Omental fat pad (tissue), 4 donors: Measurements from ENCODE around the gene KLHL29. TPM values are rescaled to one million over a fixed set of nuclear protein-coding genes. Genes with fewer than 3 reads are reported as not detected.
A peak's percentile ranks its signal among the peaks of the same experiment; 100 is the strongest.

Experiments used
- ATAC-seq: fragments of 150-250 bp; one replicate; pipeline ENCODE4 v1.9.1; 2016; ENCODE audit warnings: mild to moderate bottlenecking, moderate library complexity; ENCODE audit not compliant: low FRiP score
- DNase-seq: peaks from one replicate; pipeline ENCODE4 v3.0.0-alpha.2; 2019; ENCODE audit warnings: low spot score
- total RNA-seq, 4 donors: library from RNA; depleted of rRNA; stranded (reverse); fragments of >200 nt; gene quantifications; one replicate each; pipeline ENCODE4 v1.1.0, GENCODE V29; 2016
- TF ChIP-seq, protein P1 (sequence below), 3 donors: fragments of 450-650 bp; IDR thresholded peaks; one replicate each; pipeline ENCODE4 v1.5.1; 2016 to 2017; ENCODE audit warnings: antibody characterized with exemption in 3 of 3, mild to moderate bottlenecking in 3 of 3, moderate library complexity in 2 of 3

The KLHL29 gene
- total RNA-seq, 4 donors from 2014 or later = 4.0 to 19.5 (median 12.7) TPM

DNA sequence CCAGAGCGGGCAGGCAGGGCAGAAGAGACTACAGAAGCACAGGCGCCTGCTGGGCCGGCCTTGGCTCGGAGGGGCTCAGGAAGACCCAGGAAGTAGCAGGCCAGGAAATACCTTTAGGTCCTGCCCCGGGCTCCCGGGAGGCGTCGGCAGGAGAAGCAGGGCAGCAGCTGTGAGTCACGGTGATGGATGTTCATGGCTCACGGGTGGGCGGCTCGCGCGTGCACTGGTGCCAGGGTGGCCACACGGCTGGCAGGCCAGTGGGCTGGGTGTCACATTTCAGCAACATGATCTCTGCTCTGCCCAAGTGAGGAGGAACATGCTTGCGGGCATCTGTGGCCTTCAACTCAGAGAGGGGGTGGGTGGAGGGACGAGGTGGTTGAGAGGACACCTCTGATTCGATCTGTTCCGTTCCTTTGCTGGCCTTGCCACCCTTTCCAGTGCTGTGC, 139.3 kb downstream of the KLHL29 start:
- DNase-seq (peak; percentile 35), ATAC-seq (peak; percentile 82)
- TF ChIP-seq, protein P1, sequence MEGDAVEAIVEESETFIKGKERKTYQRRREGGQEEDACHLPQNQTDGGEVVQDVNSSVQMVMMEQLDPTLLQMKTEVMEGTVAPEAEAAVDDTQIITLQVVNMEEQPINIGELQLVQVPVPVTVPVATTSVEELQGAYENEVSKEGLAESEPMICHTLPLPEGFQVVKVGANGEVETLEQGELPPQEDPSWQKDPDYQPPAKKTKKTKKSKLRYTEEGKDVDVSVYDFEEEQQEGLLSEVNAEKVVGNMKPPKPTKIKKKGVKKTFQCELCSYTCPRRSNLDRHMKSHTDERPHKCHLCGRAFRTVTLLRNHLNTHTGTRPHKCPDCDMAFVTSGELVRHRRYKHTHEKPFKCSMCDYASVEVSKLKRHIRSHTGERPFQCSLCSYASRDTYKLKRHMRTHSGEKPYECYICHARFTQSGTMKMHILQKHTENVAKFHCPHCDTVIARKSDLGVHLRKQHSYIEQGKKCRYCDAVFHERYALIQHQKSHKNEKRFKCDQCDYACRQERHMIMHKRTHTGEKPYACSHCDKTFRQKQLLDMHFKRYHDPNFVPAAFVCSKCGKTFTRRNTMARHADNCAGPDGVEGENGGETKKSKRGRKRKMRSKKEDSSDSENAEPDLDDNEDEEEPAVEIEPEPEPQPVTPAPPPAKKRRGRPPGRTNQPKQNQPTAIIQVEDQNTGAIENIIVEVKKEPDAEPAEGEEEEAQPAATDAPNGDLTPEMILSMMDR (IDR thresholded peaks at IDR 0.05) = no peak

DNA sequence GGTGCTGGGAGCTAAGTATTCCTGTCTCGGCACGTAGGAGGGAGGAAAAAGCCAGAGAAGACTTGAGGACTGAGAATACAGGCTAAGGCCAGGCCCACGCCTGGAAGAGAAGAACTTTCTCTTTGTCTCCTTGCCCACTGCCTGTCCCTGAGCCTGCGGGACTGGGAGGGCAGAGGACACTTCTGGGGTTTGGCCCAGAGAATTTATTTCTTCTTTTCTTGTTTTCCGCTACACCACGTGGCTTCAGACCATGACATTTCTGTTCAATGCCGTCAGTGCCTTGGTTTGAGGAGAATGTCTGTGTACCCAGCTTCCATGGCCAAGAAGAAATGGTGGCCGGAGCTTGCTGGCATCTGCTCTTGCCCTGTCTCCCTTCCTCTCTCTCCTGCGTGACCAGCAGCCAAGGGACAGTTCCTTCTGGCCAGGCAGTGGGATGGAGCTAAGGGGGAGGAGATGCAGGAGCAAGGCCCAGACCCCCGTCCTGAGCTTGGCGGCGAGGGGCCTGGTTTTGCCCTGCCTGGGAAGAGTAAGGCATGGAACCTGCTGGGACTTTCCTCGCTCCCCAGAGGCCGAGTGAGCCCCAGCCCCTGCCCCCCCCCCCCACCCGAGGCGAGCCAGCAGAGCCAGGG, 140.3 kb downstream of the KLHL29 start:
- ATAC-seq = no peak
- no peak for DNase-seq
- TF ChIP-seq, protein P1 (IDR thresholded peaks at IDR 0.05) = no peak

DNA sequence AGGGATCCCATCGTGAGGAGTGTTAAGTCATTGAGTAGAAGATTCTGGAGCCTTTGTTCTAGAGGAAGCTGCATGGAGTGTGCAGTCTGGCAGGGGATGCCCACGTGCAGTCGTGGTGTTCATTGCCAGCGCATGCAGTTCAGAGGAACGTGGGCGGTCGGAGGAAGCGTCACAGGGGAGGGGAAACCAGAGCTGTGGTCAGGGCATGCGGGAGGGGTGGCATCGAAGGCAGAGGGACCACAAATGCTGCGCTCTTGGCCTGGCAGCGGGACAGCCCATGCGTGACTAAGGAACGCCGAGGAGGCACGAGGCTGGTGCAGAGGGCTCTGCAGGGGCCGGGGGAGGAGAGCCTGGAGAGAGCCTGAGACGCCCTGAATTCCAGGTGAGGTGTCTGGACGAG, 141.1 kb downstream of the KLHL29 start:
- ATAC-seq (no peak), DNase-seq (no peak)
- TF ChIP-seq, protein P1 (IDR thresholded peaks at IDR 0.05) = no peak

DNA sequence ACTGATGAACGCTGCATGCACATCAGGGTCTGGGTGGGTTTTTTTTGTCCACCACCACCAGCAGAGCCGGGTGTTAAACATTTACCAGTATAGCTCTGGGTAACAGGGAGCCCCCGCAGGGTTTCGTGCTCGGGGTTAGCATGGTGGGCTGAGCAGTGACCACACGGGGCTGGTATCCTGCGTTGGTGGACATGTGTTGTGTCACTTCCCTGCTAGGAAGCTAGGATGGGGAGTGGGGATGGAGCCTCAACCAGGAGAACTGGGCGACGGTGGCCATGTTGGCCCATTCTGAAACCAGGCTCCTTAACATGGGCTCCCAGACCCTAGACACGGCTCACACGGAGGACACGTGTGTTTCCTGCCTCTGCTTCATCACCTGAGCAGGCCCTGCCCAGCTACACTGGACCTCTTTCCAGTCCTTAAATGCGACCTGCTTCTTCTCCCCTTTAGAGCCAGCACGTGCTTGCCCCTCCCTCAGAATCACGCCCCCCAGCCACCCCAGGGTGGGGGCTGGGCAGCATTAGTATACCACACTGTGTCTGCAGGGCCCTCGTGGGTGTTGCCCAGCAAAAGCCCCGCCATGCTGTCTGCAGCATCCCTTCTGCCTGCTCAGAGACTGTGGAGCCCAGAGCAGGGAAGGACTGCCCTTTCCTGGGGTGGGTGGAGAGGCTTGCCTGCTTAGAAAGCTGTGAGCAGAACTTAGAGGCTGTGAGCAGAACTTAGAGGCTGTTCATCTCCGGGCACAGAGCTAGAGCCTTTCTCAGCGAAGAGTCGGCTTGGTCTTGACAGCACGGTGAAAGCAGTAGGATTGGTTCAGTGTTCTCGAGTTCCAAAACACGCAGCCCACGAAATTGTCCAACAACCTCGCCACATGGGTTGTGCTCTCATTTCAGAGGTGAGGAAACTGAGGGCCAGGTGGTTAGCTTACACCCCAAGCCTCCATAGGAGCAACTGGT, 142.1 kb downstream of the KLHL29 start:
- TF ChIP-seq, protein P1 (IDR thresholded peaks at IDR 0.05) = no peak
- ATAC-seq (no peak), DNase-seq (no peak)

DNA sequence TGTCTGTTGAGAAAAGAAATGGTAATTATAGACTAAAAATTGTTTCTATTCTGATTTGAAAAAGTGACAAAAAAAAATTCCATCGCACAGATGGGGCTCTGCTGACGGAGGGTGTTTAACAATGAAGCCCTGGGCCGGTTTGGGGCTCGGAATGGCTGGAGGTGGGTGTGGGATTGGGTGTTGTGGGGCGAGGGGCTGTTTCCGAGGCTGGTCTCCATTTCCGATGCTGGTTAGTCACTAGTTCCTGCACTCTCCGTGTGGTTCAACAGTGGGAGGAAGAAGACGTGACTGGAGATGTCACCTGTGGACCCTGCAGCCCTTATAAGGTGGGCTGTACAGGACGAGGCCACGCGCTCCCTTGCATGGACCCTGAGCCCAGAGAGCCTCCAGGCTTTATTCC, 143.2 kb downstream of the KLHL29 start:
- DNase-seq (no peak), ATAC-seq (no peak)
- TF ChIP-seq, protein P1 (IDR thresholded peaks at IDR 0.05) = no peak

DNA sequence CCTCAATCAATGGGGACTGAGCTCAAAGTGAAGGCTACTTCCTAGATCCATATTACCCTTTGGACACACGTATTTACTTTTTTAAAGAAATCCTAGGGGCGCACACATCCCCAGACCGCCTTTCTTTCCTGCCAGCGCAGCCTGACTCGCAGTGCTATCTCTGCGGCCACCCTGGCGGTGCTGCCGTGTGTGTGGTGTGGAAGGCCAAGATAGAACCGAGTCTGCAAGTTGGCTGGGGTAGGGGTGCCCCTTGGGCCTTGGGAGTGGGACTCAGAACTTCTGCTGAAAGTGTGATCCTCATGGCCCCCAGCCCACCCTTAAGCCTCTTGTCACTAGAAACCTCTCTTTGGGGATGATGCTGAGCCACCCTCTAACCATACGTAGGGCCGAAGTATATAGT, 143.7 kb downstream of the KLHL29 start:
- DNase-seq = no peak
- TF ChIP-seq, protein P1 (IDR thresholded peaks at IDR 0.05) = no peak

More for the DNA sequence above, 143.7 kb downstream of the KLHL29 start:
- ATAC-seq = no peak
